HG03066 (cell line): Measurements from ENCODE around the gene SLC39A1.
"Not testable (repeated sequence)": the region's sequence is repeated elsewhere in the genome, so short reads cannot be mapped to it uniquely, and the experiment has no call there.

ENCODE experiments used
- ATAC-seq: cut with Tn5 transposase; IDR thresholded peaks from one replicate; pipeline ENCODE4 v1.9.1; 2021; ENCODE audit warnings: low read depth; ENCODE audit not compliant: unreplicated experiment

The SLC39A1 gene

DNA sequence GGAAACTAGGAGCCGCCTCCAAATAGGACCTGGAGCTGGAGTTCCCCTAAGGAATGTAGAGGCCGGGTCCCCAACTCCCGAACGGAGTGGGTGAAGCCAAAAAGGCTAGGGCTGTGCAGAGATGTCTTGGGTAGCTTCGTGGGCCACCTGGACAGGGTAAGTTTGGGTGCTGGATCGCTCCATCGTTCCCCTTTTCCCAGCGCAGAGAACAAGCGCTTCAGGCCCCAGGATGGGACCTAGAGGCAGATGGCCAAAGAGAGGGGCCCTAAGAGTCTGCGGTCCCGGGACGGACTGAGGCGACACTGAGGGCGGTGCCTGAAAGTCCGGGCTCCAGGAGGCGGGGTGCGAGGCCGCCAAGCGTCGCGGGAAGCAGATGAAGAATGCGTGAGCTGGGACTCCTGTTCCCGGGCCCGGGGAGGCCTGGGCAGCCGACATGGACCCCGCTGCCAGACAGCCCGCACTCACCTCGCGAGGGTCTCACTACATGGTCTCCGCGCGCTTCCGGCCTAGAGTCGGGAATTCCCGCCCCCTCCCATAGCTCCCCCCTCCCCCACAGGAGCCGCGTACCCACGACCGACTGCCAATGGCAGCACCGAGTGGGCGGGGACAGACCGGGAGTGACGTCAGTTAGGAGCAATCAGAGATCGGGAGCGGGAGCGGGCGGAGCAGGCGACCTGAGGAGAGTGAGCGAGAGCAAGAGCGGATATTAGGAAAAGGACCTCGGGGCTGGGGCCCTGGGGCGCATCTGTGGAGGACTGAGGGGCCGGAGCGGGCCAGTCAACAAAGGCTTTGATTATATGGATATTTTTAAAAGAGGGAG, at the start of gene SLC39A1:
Gene SLC39A1 (minus strand): TSS at position 508 of the 820 bp plus-strand sequence. CDS start 822 bp downstream, outside the sequence.
- ATAC-seq, result peak; percentile 41

- ATAC-seq, result not testable (repeated sequence)
Observed at GRCh38 chr1:154012543-154012942, 49.2 kb upstream of the SLC39A1 start.

DNA sequence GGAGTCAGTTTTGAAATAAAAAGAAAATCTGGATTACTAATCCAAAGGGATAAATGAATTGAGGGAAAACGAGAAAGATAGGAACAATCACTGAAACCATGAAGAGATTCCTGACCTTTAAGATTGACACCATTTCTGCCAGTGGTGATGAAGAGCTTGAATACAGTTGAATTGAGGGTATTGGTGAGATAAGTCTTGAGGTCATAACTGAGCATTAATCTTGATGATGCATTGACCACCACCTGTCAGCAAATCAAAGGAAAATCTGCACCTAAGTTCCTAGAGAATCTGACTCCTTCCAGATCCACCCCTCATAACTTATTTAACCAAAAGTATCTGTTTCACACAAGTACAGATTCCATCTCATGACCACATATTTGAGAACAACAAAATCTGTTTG, 48.8 kb upstream of the SLC39A1 start:
- no peak for ATAC-seq

DNA sequence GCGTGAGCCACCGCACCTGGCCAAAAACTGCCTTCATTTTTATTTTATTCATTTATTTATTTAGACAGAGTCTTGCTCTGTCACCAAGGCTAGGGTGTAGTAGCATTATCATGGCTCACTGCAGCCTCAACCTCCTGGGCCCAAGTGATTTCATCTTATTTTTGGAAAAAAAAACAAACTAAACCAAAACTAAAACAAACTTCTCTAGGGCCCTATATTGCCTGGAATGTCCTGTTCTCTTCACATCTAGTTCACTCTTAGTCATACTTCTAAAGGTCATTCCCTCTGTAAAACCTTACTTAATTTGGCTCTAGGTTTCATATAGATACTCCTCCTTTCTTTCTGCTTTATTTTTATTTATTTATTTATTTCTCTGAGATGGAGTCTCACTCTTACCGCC, 42.8 kb upstream of the SLC39A1 start:
- ATAC-seq, result no peak

- ATAC-seq, result no peak
Observed at GRCh38 chr1:154000420-154000819, 37.1 kb upstream of the SLC39A1 start.

- not testable (repeated sequence) for ATAC-seq
Observed at GRCh38 chr1:153996882-153997281, 33.5 kb upstream of the SLC39A1 start.

- ATAC-seq, result no peak
Observed at GRCh38 chr1:153995640-153996039, 32.3 kb upstream of the SLC39A1 start.

DNA sequence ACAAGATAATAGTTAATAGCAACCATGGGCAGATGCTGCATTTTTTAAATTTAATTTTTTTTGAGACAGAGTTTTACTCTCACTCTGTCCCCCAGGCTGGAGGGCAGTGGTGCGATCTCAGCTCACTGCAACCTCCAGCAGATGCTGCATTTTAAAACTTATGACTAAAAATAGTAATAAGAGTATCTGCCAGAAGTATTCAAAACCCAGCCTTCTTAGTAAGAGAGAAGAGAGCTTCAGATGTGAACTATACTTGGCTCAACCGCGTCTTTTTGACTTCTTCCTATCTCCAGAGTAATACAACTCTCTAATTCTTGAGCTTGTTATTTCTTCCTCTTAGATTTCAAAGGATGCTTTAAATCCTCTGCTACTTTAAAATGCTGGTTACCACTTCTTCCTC, 31.9 kb upstream of the SLC39A1 start:
- no peak for ATAC-seq

DNA sequence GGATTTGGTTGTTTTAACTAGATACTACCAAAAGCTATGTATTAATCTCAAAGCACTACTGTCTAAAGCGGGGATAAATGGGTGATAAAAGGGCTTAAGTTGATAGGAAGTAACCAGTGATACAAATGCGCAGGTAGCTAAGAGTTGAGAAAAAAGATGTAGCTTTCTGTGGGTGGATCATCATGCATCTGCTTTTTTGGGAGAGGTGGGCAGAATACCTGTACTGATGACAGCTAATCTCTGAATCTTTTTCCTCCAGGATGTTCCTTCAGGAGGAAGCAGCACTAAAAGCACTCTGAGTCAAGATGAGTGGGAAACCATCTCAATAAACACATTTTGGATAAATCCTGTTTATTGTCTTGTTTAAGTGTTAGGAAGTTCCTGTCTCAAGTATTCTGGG, 28.5 kb upstream of the SLC39A1 start:
- no peak for ATAC-seq

DNA sequence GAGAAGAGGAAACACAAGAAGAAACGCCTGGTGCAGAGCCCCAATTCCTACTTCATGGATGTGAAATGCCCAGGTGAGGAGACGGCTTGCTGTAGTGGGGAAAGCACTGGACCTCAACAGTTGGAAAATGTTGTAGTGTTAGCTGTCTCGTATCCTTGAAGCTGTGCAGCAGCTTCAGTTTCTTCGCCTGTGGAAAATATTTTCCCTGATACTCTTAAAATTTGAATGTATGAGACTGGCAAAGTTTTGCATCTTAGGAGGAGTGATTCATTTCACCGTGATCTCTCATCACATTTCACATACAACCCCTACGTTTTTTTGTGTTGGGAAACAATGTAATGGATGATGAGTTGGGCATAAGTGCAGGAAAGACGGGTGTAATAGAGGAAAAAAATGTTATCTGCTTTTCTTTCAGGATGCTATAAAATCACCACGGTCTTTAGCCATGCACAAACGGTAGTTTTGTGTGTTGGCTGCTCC, 27.9 kb upstream of the SLC39A1 start:
- ATAC-seq, result no peak

- peak; percentile 59 for ATAC-seq
Observed at GRCh38 chr1:153990468-153991150, 27.3 kb upstream of the SLC39A1 start, which contains the start of gene RPS27. RPS27 (plus strand) TSS chr1:153990762; CDS start chr1:153990797, 35 bp downstream.

GRCh38 chr1:153987621-153988020, 24.3 kb upstream of the SLC39A1 start:
- ATAC-seq, result no peak

- ATAC-seq, result no peak
Observed at GRCh38 chr1:153985941-153986761, 22.8 kb upstream of the SLC39A1 start, which contains the start of gene RAB13. RAB13 (minus strand) TSS chr1:153986339; CDS start chr1:153986236, 103 bp downstream.

GRCh38 chr1:153985341-153985912, 22.1 kb upstream of the SLC39A1 start:
- no peak for ATAC-seq

DNA sequence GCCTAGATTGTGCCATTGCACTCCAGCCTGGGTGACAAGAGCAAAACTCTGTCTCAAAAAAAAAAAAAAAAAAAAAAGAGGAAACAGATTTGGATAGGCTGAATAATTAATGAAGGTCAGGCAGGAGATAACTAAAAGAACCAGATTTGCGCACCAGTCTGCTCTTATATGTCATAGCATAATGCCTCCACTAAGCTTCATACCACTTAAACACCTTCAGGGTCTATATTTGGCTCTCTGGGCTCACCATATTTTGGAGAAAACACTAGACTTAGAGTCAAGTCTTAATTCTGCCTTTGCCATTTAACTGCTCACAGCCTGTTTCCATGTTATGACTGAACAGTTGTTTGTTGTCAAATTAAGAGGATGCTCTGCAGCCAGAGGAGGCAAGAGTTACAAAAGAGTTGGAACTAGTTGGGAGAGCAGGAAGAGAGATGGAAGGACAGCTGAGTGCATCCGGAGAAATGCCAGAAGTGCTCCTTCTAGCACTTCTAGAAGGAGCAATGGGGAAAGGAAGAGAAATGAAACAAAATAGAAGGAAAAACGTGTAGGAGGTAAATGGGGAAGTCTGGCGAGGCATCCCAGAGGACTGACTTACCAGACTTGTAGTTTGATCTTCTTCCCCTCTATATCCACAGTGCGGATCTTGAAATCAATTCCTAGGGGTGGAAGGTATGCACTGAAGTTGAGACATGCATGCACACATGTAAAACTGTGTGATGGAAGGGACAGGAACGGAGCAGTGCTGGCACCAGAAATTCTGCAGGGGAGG, 21.0 kb upstream of the SLC39A1 start:
- no peak for ATAC-seq

GRCh38 chr1:153981735-153982134, 18.4 kb upstream of the SLC39A1 start:
- not testable (repeated sequence) for ATAC-seq

GRCh38 chr1:153979091-153979490, 15.8 kb upstream of the SLC39A1 start:
- ATAC-seq, result not testable (repeated sequence)

- no peak for ATAC-seq
Observed at GRCh38 chr1:153978274-153978909, 15.1 kb upstream of the SLC39A1 start.
